T follicular helper cell (primary cell): ENCODE measurements around the gene UGT1A8.

Experiments
- DNase-seq: peaks from one replicate; pipeline ENCODE4 v3.0.0-alpha.2; 2020; ENCODE audit warnings: low read depth

UGT1A8 gene

DNA sequence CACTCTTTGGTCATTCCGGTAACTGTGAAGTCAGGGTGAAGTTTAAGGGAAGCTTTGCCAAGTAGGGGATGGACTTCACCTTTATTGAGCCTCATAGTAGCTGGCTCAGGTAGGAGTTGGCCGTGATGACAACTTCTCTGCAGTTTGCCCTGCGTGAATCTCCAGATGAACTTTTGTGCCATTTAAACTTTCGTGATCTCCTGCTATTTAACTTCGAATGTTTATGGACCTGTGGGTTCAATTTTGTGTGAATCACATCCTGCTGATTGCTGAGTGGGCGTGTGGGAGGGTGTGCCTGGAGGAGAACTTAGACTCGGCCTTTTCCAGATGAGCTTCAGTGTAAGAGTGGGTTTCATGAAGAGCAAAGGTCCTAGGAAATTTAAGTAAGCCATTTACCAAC lies 146.8 kb downstream of the UGT1A8 start:
- no peak for DNase-seq

DNA sequence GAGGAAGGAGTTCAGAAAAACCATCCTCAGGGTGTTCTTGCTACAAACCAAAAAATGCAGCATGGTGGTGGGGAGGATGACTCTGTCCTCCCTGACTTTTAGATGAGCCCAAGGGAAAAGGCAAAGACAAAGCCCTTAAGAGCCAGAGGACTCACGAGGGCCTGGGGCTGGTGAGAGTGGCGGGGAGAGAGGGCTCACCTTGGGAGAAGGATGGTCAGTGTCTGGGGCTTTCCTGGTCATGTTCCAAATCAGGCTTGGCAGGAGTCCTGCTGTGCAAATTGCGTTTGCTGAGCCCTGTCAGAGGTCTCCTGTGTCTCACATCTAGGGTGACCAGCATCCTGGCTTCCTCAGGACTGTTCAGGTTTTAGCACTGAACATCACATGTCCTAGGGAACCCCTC lies 147.3 kb downstream of the UGT1A8 start:
- no peak for DNase-seq

DNA sequence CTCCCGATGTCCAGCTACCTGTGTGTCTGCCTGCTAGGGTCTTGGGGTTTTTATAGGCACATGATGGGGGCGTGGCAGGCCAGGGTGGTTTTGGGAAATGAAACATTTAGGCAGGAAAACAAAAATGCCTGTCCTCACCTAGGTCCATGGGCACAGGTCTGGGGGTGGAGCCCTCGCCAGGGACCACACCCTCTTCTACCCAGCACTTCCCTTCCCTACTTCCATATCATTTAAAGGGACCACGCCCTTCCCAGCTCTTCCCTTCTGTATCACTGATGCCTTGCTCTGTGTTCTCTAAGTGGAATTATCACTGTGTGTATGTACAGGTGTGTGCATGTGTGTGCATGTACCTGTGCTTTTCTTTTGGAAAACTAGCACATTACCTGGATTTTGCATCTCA lies 149.0 kb downstream of the UGT1A8 start:
- DNase-seq: no peak

DNA sequence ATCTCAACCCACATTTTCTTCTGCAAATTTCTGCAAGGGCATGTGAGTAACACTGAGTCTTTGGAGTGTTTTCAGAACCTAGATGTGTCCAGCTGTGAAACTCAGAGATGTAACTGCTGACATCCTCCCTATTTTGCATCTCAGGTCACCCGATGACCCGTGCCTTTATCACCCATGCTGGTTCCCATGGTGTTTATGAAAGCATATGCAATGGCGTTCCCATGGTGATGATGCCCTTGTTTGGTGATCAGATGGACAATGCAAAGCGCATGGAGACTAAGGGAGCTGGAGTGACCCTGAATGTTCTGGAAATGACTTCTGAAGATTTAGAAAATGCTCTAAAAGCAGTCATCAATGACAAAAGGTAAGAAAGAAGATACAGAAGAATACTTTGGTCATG lies 150.6 kb downstream of the UGT1A8 start:
- no peak for DNase-seq

DNA sequence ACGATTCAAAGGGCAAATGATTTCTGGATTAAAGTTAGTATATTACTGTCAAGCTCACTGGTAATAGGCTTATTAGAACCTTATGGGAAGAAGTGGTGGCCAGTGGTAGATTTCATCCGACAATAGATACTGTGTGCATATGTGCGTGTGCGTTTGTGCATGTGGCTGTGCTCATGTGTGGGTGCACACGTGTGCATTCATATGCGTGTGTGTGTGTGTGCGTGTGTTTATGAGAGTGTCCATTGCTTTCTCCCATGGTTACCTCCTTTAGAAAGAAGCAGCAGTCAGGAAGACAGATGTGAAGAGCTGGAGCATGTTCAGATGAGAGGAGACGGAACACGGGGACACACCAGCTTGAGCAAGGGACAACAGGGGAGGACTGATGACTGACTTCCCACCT lies 151.8 kb downstream of the UGT1A8 start:
- no peak for DNase-seq

DNA sequence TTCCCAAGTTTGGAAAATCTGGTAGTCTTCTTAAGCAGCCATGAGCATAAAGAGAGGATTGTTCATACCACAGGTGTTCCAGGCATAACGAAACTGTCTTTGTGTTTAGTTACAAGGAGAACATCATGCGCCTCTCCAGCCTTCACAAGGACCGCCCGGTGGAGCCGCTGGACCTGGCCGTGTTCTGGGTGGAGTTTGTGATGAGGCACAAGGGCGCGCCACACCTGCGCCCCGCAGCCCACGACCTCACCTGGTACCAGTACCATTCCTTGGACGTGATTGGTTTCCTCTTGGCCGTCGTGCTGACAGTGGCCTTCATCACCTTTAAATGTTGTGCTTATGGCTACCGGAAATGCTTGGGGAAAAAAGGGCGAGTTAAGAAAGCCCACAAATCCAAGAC lies 154.7 kb downstream of the UGT1A8 start:
- DNase-seq: no peak

DNA sequence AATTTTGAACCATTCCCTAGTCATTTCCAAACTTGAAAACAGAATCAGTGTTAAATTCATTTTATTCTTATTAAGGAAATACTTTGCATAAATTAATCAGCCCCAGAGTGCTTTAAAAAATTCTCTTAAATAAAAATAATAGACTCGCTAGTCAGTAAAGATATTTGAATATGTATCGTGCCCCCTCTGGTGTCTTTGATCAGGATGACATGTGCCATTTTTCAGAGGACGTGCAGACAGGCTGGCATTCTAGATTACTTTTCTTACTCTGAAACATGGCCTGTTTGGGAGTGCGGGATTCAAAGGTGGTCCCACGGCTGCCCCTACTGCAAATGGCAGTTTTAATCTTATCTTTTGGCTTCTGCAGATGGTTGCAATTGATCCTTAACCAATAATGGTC lies 155.2 kb downstream of the UGT1A8 start:
- DNase-seq: no peak

DNA sequence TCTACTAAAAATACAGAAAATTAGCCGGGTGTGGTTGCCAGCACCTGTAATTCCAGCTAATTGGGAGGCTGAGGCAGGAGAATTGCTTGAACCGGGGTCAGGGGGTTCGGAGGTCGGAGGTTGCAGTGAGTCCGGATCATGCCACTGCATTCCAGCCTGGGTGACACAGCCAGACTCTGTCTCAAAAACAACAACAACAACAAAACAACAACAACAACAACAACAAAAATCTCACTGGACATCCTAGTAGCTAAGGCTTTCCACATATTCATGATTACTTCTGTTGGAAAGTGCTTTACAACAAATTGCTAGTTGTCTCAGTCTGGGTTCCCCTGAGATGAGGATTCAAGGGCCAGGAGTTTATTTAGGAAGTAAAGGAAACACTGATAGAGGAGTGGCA lies 156.4 kb downstream of the UGT1A8 start:
- DNase-seq: no peak

DNA sequence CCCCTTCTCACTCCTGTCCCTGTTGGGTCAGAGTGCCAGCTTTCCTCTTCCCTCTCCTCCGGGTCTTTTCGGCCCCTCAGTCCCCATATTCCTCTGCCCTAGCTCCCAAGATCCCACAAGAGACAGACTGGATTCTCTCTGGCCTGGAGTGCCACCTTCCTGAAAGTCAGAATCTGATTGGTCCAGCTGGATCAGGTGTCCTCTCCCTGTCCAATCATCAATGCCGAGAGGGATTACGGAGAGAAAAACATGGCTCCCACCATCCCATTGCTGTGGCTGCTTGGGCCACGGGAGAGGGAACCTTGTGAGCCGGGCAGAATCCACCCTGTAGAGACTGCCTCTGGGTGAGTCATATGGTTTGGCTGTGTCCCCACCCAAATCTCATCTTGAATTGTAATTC lies 158.0 kb downstream of the UGT1A8 start:
- no peak for DNase-seq

DNA sequence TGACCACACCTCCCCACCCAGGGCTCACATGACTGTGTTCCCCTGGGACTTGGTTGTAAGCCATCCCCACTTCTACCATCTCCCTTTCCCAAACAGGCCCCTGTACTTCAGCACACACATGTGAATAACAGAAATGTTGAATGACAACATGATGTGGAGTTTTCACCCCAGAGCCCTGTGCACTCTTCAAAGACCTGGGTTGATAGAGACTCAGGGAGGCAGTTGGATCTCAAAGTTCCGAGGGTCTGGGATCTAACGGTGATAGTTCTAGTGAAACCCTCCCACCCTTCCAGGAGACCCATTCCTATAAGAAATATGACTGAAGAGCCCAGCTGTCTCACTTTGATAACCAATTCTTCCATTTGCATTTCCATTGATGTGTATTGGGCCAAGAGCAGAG lies 160.6 kb downstream of the UGT1A8 start, which contains the start of gene MROH2A:
MROH2A (plus strand) TSS at position 301 of the 400 bp plus-strand sequence. CDS start 1,029 bp downstream, outside the sequence.
- no peak for DNase-seq

DNA sequence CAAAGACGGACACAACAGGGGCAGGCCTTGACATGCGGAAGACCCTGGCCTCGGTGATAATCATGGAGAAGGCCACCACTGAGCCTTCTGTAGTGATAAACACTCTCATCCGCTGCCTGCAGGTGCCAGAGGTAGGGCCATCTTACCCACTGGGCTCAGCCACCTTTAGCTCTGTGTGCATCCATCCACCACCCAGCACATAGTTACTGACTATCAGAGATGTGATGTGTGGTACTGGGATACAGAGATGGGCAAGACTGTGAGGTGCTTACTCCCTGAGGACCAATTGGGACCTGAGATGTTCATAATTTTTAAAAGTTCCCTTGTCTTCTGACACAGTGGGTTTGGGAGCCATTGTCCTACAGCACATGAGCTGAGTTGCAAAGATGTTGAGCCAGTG lies 162.3 kb downstream of the UGT1A8 start:
- no peak for DNase-seq

DNA sequence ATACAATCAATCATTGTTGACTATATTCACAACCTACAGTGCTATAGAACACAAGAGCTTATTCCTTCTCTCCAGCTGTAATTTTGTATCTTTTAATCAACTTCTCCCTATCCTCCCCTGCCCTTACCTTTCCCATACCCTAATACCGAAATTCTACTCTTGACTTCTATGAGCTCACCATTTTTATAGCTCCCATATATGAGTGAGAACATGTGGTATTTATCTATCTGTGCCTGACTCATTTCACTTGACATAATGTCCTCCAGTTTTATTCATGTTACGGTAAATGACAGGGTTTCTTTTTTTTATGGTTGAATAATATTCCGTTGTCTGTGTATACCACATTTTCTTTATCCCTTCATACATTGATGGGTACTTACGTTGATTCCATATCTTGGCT lies 163.3 kb downstream of the UGT1A8 start:
- no peak for DNase-seq

DNA sequence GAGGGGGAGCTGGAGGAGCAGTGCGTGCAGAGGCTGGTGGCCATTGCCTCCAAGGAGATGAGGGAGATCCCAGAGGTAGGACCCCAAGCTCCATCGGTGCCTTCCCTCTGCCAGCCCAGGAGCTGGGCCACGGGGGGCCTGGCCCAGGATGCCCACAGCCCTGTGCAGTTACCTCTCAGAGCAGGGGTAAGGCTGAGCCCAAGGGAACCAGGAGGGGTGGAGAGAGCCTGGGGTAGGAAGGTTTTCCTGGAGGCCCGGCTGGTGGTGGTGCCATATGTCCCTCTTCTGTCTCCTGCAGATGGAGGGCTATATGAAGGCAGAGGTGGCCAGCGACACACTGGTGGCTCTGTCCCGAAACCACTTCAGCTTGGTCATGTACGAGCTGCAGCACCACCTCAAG lies 172.1 kb downstream of the UGT1A8 start:
- no peak for DNase-seq

DNA sequence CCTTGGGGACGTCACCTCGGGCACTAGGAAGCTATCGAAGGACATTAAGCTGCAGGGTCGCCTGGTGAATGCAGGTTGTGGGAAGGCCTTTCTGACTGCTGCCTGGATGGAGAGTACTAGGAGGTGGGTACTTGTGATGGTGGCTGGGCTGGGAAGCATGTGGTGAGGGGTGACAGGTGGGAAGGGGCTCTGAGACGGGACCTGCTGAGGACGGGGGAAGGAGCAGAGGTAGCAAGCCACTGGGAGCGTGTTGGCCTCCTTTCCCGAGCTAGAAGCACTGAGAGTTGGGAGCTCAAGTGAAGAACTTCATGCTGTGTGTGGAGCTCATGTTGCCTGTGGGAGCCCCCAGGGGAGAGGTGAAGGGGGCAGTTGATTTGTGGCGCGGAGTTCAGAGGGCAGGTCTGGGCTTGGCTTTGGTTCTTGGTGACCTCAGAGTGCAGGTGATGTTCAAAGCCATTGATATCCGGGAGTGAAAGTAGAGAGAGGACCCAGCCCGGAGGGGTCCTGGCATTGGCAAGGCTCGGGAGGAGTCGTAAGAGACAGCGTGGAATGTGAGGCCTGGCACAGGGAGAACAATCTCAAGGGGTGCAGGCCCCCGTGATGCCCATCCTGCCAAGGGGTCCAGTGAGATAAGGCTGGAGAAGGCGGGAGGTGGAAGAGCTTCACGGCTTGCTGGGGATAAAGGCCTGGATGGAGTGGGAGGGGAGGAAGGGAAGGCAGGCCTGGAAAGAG lies 173.9 kb downstream of the UGT1A8 start:
- DNase-seq: no peak

DNA sequence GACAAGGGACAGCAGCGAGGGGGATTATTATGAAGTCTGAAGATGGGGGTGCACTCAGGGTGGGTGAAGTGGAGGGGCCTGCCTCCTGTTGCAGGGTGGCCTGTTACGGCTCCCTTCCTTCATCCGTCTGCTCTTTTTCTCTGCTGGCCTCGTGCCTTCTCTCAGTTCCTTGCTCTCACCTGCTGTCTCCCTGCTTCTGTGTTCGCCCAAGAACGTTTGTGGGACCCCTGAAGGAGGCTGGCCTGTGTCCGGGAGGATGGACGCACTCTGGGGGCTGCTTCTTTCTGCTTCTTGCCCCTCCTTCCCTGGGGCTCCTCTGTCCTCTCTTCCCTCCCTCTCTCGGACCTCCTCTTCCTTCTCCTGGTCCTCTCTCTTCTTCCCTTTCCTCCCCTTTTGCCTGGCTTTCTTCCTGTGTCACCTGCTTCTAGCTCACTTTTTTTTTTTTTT lies 174.5 kb downstream of the UGT1A8 start:
- no peak for DNase-seq

DNA sequence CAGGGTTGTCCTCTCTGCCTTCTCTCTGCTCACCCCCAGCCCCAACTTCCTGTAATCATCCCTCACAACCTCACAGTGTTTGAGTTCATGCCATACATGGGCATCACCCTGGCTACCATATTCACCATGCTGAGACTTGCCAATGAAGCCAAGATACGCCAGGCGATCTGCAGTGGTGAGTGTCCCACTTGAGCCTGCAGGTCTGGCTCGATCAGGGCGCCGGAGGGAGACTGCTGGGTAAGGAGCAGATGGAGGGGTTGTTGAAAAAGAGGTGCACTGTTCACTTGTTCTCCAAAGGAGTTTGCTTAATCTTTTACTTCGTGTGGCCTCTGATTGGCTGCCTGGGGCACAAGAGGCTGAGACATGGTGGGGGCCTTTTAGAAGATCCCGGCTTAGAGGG lies 175.3 kb downstream of the UGT1A8 start:
- DNase-seq: no peak

DNA sequence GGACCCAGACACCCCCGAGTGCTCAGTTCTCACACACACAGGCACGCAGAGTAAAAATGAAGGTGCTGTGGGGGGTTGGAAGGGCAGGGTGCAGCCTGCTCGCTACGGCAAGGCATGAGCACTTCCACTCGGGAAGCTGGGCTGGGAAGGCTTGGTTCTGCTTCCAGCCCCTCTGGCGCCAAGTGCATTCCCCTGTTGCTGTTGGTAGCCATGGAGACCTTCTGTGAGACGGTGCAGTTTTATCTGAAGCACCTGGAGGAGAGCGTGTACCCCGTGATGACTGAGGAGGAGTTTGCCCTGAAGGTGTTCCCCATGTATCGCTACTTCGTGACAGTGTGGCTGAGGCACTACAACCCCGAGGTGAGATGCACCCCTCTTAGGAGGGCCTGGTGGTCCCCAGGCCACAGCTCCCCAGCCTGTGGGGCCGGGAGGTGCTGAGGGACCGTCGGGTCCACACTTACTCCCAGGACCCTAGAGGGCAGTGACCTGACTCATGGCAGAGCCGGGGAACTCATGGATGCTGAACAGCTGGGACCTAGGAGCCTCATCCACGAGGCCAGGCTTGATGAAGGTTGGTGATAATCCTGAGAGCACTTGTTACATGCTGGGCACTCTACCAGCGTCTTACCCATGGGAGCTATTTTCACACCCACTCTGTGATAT lies 176.2 kb downstream of the UGT1A8 start:
- no peak for DNase-seq

DNA sequence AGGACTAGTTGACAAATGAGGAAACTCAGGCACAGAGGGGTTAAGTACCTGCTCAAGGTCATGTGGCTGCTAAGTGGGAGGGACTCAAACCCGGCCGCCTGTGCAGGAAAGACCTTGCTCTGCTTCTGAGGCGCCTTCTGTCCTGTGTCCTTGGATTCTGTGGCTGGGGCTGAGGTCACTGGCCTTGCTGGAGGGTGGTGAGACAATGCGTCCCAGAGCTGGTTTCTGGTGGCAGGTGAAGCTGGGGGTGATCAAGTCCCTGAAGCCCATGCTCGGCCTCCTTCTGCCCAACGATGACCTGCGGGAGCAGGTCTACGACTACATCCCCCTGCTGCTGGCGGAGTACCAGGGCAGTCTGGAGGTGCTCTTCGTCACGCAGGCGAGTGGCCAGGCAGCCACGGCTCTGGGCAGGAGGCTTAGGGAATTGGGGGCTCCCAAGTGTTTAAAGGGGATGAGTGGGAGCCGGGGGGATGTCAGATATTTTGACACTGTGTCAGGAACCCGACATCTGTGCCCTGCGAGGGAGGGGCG lies 176.8 kb downstream of the UGT1A8 start:
- DNase-seq: no peak

DNA sequence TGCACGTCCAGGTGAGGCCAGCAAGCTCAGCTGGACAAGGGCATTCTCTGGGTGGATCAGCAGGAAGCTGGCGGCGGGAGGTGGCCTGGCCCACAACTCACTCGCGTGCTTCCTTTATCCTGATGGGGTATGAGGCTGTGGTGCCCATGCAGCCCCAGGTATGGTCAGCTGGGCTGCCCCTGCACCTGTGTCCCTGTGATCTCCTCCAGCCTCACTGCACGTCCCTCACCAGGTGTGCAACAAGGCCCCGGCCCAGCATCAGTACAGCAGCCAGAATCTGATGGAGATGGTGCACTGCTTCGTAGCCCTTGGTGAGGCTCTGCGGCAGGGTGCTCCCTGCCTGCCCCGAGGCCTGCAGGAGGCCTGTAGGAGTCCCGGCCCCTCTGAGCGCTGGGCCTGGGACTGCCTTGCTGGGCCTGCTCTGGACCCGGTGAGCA lies 178.3 kb downstream of the UGT1A8 start:
- no peak for DNase-seq

DNA sequence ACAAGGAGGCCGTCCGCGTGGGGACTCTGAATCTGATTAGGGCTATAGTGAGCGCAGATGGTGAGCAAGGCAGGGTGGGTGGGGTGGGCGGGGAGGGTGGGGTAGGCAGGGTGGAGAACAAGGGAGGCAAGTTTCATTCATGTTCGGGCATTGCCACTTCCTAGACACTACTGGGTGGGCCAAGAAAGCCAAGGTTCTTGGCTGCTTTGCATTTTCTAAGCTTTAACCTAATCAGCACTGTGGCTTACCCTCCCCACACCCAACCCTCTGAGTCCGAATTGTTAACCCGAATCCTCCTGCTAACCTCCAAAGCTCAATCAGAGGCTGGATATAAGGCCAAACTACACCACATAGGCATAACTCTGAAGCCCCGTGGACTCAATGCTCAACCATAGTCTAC lies 178.8 kb downstream of the UGT1A8 start:
- DNase-seq: no peak

DNA sequence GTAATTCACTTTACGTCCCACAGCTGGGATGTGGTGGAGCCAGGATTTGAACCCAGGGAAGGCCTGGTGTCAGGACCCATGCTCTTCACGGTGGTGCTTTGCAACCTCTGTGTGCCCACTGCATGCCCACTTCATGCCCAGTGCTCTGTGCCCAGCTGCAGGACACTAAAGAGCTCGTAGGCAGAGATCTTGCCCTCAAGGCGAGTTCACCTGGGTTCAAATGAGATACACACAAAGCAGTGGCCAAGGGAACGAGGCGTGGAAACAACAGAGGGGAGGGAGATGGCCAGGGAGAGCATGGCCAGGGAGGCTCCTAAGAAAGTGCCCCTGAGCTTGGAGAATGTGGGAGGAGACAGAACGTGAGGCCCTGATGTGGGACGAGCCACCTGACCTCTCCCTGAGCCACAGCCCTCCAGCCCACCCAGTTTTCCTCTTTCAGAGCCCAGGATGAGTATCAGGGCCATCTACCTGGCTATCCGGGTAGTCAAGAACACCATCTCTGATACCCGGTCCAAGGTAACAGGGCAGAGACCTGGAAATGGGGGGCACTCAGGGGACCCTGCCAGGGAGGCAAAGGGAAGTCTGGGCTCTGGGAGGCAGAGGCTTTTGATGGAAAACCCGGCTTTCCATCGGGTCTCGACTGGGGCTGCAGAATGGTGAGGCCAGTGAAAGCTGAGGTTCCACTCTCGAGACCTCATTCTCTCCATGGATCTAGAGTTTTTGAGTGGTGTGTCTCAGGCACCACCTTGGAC lies 181.1 kb downstream of the UGT1A8 start:
- DNase-seq: no peak

DNA sequence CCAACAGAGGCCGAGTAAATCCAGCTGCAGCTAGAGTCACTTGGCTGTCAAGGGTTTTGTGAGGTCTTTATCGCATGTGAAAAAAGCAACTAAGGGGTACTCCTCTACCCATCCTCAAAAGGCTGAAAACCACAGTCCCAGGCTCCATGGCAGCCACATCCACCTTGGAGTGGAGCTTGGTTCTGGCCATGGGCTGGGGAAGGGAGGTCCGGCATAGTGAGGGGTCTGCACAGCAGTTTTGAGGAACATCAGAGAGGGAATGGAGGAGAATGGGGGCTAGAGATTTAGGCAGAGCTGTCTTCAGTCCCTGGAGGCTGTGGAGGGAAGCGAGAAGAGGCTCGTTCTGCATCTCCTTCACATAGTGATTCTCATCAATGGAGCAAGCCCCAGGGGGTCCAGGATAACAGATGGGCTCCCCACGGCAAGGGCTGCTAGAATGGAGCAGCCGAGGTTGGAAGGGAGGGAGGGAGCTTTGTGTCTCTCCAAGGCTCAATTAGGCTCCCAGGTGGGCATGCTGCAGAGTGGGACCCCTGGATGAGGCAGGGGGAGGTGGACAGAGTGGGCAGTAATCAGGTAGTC lies 181.7 kb downstream of the UGT1A8 start:
- no peak for DNase-seq
